Memory B cell (primary cell): ENCODE data around the gene PPM1L.

Experiments used
- ATAC-seq: fragments of 150-1000 bp; cut with Tn5 transposase; 2 replicates; pipeline ENCODE4 v1.10.0; 2021; ENCODE audit warnings: low read depth, mild to moderate bottlenecking, moderate library complexity
- DNase-seq, 2 donors: peaks; one replicate each; pipeline ENCODE4 v3.0.0; 2022; ENCODE audit warnings: low spot score in 2 of 2
- H3K27ac Mint-ChIP-seq: one replicate; pipeline ENCODE4 v1.8.0; 2022; ENCODE audit warnings: mild to moderate bottlenecking, moderate library complexity, mixed read lengths
- H3K27me3 Mint-ChIP-seq: one replicate; pipeline ENCODE4 v1.8.0; 2022; ENCODE audit warnings: mixed read lengths
- H3K36me3 Mint-ChIP-seq: one replicate; pipeline ENCODE4 v1.8.0; 2022; ENCODE audit warnings: mild to moderate bottlenecking, mixed read lengths
- H3K4me1 Mint-ChIP-seq: one replicate; pipeline ENCODE4 v1.8.0; 2022; ENCODE audit warnings: mixed read lengths
- H3K4me3 Mint-ChIP-seq: one replicate; pipeline ENCODE4 v1.8.0; 2022; ENCODE audit warnings: mild to moderate bottlenecking, moderate library complexity, mixed read lengths
- H3K9me3 Mint-ChIP-seq: one replicate; pipeline ENCODE4 v1.8.0; 2022; ENCODE audit warnings: mixed read lengths

Gene PPM1L

GRCh38 chr3:160806094-160806493, 50.1 kb downstream of the PPM1L start:
- H3K4me3 Mint-ChIP-seq, result no peak overlapping the region
- DNase-seq, result no peak
- no peak overlapping the region for H3K27ac Mint-ChIP-seq
- H3K9me3 Mint-ChIP-seq, result no peaks in the 10 kb centered on the region
- peaks cover 15% of the 10 kb centered on the region for H3K4me1 Mint-ChIP-seq
- H3K27me3 Mint-ChIP-seq, result no peaks in the 10 kb centered on the region
- no peaks in the 10 kb centered on the region for H3K36me3 Mint-ChIP-seq
- no peak for ATAC-seq

- H3K27ac Mint-ChIP-seq, result no peak overlapping the region
- DNase-seq (no peak), ATAC-seq (no peak)
- H3K9me3 Mint-ChIP-seq, result no peaks in the 10 kb centered on the region
- H3K36me3 Mint-ChIP-seq, result no peaks in the 10 kb centered on the region
- H3K4me1 Mint-ChIP-seq, result peaks cover 14% of the 10 kb centered on the region
- H3K4me3 Mint-ChIP-seq, result no peak overlapping the region
- no peaks in the 10 kb centered on the region for H3K27me3 Mint-ChIP-seq
Observed at GRCh38 chr3:160806686-160807085, 50.7 kb downstream of the PPM1L start.

- DNase-seq (no peak), ATAC-seq (no peak)
- Mint-ChIP-seq H3K9me3 (no peaks in the 10 kb centered on the region), H3K27ac (no peak overlapping the region), H3K36me3 (no peaks in the 10 kb centered on the region), H3K27me3 (no peaks in the 10 kb centered on the region), H3K4me1 (peaks cover 14% of the 10 kb centered on the region), H3K4me3 (no peak overlapping the region)
Observed at GRCh38 chr3:160808838-160809237, 52.8 kb downstream of the PPM1L start.

GRCh38 chr3:160809453-160809852, 53.4 kb downstream of the PPM1L start:
- no peak overlapping the region for H3K4me3 Mint-ChIP-seq
- no peaks in the 10 kb centered on the region for H3K9me3 Mint-ChIP-seq
- ATAC-seq (no peak), DNase-seq (no peak)
- no peaks in the 10 kb centered on the region for H3K27me3 Mint-ChIP-seq
- H3K4me1 Mint-ChIP-seq, result peaks cover 14% of the 10 kb centered on the region
- no peak overlapping the region for H3K27ac Mint-ChIP-seq
- no peaks in the 10 kb centered on the region for H3K36me3 Mint-ChIP-seq

DNA sequence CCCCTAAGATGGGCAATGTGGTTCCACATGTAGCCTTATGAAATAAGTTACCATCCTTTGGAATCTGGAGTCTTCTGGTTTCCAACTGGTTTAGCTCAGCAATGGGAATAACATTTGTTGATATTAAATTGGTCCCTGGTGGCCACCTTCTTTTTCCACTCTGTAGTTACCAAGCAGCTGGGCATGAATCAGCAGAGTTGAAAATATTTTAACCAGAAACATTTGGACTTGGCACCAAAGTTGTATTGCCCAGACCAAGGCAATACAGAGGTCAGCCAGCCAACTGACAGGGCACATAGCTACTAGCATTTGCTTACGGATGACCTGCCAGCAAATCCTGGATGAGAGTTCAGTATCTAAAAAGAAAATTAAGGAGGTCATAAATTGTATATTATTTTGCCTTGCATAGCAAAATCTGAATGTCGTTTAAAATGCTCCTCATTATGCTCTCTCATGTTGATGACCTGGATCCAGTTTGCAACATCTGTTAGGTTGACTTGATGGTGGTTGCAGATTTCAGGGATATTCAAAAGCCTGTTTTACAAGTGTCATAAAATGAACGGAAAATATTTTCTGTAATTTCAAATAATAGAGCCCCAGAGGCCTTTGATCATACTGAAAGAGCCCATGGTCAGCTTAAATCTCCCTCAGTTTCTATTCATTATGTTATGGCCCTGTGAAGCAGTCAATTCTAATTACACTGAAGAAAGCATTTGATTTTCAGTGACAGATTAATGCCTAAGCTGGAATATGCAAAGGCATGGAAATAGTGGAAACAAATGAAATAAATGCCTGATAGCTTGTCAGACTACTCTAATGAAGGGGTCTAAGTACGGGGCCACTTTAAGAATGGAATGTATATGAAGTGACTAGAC, 54.6 kb downstream of the PPM1L start:
- DNase-seq (no peak), ATAC-seq (no peak)
- no peaks in the 10 kb centered on the region for H3K9me3 Mint-ChIP-seq
- peaks cover 14% of the 10 kb centered on the region for H3K4me1 Mint-ChIP-seq
- H3K36me3 Mint-ChIP-seq, result no peaks in the 10 kb centered on the region
- H3K27me3 Mint-ChIP-seq, result no peaks in the 10 kb centered on the region
- H3K27ac Mint-ChIP-seq, result no peak overlapping the region
- H3K4me3 Mint-ChIP-seq, result no peak overlapping the region

DNA sequence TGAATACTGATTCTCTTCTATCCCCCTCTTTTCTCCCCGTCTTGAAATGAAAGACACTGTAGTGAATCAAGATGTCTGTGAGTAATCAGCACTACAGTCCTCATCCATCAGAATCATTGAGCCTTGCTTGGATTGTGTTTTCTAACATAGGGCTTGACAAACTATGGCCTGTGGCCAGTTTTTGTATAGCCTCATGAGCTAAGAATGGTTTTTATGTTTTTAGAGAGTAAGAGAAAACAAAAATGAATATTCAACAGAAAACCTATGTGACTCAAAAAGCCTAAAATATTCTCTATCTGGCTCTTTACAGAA, 55.2 kb downstream of the PPM1L start:
- Mint-ChIP-seq H3K27me3 (no peaks in the 10 kb centered on the region), H3K9me3 (no peaks in the 10 kb centered on the region), H3K4me3 (no peak overlapping the region), H3K4me1 (peaks cover 14% of the 10 kb centered on the region), H3K36me3 (no peaks in the 10 kb centered on the region), H3K27ac (no peak overlapping the region)
- ATAC-seq (no peak), DNase-seq (no peak)

GRCh38 chr3:160812304-160812703, 56.3 kb downstream of the PPM1L start:
- Mint-ChIP-seq H3K4me1 (peaks cover 11% of the 10 kb centered on the region), H3K4me3 (no peak overlapping the region), H3K9me3 (no peaks in the 10 kb centered on the region), H3K27me3 (no peaks in the 10 kb centered on the region), H3K27ac (no peak overlapping the region), H3K36me3 (no peaks in the 10 kb centered on the region)
- DNase-seq (no peak), ATAC-seq (no peak)

DNA sequence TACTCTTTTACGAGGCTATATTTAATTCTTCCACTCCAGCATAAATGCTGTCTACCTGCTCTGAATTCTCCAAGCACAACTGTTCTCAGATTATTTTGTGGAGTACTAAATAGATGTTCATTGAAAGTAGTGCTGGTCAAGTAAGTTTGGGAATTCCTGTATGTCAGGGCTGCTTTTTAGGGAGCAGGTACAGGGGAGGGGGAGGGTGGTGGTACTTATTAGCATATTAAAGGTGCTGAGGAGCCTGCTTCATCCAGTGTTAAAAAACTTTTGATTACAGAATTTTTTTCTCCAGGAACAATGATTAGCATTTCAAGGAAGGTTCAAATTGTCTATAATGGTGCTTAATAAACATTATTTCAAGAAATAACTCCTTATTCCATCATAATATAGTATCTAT, 59.2 kb downstream of the PPM1L start:
- Mint-ChIP-seq H3K9me3 (no peaks in the 10 kb centered on the region), H3K27ac (no peak overlapping the region), H3K27me3 (no peaks in the 10 kb centered on the region), H3K36me3 (no peaks in the 10 kb centered on the region), H3K4me3 (no peak overlapping the region), H3K4me1 (peaks cover 6% of the 10 kb centered on the region)
- no peak for DNase-seq
- no peak for ATAC-seq

GRCh38 chr3:160820022-160820421, 64.0 kb downstream of the PPM1L start:
- Mint-ChIP-seq H3K27me3 (no peaks in the 10 kb centered on the region), H3K9me3 (no peaks in the 10 kb centered on the region), H3K27ac (no peak overlapping the region), H3K4me3 (no peak overlapping the region), H3K36me3 (no peaks in the 10 kb centered on the region), H3K4me1 (no peaks in the 10 kb centered on the region)
- DNase-seq, result no peak
- ATAC-seq, result no peak

GRCh38 chr3:160820430-160820829, 64.4 kb downstream of the PPM1L start:
- H3K4me3 Mint-ChIP-seq, result no peak overlapping the region
- no peaks in the 10 kb centered on the region for H3K36me3 Mint-ChIP-seq
- no peaks in the 10 kb centered on the region for H3K9me3 Mint-ChIP-seq
- H3K27me3 Mint-ChIP-seq, result no peaks in the 10 kb centered on the region
- no peaks in the 10 kb centered on the region for H3K4me1 Mint-ChIP-seq
- no peak overlapping the region for H3K27ac Mint-ChIP-seq
- no peak for DNase-seq
- ATAC-seq, result no peak

DNA sequence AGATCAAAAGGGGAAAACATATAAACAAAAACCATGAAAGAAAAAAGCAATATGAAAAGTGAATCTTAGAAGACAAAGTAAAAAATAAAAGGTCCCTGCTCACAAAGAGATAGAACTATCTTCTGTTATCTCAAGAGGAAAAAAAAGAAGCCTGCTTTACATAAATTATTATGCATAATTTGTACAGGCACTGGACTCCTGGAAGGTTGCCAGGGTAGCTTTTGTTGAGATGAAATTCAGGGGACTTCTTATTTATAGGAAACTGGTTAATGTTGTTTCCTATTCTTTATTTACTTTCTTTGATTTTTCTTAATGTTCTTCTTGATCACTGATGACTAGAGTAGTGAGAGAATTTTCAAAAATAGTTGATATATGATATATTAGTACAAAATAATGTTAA, 66.9 kb downstream of the PPM1L start:
- Mint-ChIP-seq H3K36me3 (peaks cover 2% of the 10 kb centered on the region), H3K27ac (no peak overlapping the region), H3K4me1 (no peaks in the 10 kb centered on the region), H3K4me3 (no peak overlapping the region), H3K27me3 (no peaks in the 10 kb centered on the region), H3K9me3 (no peaks in the 10 kb centered on the region)
- DNase-seq (no peak), ATAC-seq (no peak)

GRCh38 chr3:160825311-160825800, 69.3 kb downstream of the PPM1L start:
- no peak for DNase-seq
- Mint-ChIP-seq H3K9me3 (no peaks in the 10 kb centered on the region), H3K27ac (no peak overlapping the region), H3K4me1 (peaks cover 2% of the 10 kb centered on the region), H3K36me3 (peaks cover 2% of the 10 kb centered on the region), H3K27me3 (no peaks in the 10 kb centered on the region), H3K4me3 (no peak overlapping the region)
- ATAC-seq, result no peak

- H3K4me3 Mint-ChIP-seq, result no peak overlapping the region
- no peaks in the 10 kb centered on the region for H3K9me3 Mint-ChIP-seq
- ATAC-seq (no peak), DNase-seq (no peak)
- peaks cover 2% of the 10 kb centered on the region for H3K4me1 Mint-ChIP-seq
- H3K36me3 Mint-ChIP-seq, result peaks cover 2% of the 10 kb centered on the region
- no peak overlapping the region for H3K27ac Mint-ChIP-seq
- no peaks in the 10 kb centered on the region for H3K27me3 Mint-ChIP-seq
Observed at GRCh38 chr3:160826408-160826807, 70.4 kb downstream of the PPM1L start.

DNA sequence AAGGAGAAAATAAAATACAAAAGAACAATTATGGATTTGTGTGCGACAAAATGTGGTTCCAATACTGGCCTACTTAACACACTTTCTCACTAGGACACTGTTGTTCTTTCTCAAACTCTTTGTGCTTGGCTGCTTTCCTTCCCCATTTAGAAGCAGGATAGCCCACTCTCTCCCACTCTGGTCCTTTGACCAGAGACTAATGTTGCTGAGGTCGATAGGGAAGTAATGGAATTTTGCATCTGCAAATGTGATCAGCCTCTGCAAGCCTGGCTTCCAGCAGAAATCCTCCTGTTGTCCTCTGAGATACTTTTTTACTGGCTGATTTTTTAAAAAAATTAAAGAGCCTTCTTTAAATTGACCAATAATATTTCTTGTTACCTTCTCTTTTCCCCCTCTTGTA, 71.0 kb downstream of the PPM1L start:
- peaks cover 2% of the 10 kb centered on the region for H3K36me3 Mint-ChIP-seq
- peaks cover 2% of the 10 kb centered on the region for H3K4me1 Mint-ChIP-seq
- no peak overlapping the region for H3K4me3 Mint-ChIP-seq
- no peak for ATAC-seq
- no peaks in the 10 kb centered on the region for H3K9me3 Mint-ChIP-seq
- DNase-seq, result no peak
- H3K27ac Mint-ChIP-seq, result no peak overlapping the region
- no peaks in the 10 kb centered on the region for H3K27me3 Mint-ChIP-seq

- H3K9me3 Mint-ChIP-seq, result no peaks in the 10 kb centered on the region
- H3K36me3 Mint-ChIP-seq, result peaks cover 2% of the 10 kb centered on the region
- DNase-seq (no peak), ATAC-seq (no peak)
- no peaks in the 10 kb centered on the region for H3K27me3 Mint-ChIP-seq
- no peak overlapping the region for H3K27ac Mint-ChIP-seq
- H3K4me1 Mint-ChIP-seq, result peaks cover 2% of the 10 kb centered on the region
- H3K4me3 Mint-ChIP-seq, result no peak overlapping the region
Observed at GRCh38 chr3:160827516-160827915, 71.5 kb downstream of the PPM1L start.
